Mesenchymal stem cell (in vitro differentiated cells and primary cell): ENCODE data around the gene STAM2.

ENCODE experiments used
- DNase-seq: peaks from one replicate; pipeline ENCODE4 v3.0.0-alpha.2; 2013
- H2AFZ ChIP-seq: one replicate; pipeline ENCODE4 v1.6.1; 2013; ENCODE audit warnings: low read depth, mild to moderate bottlenecking, control low read depth, inconsistent platforms, low read length, moderate library complexity
- H2AK5ac ChIP-seq: 2 replicates; pipeline ENCODE4 v1.6.1; 2013; ENCODE audit warnings: low read length, moderate library complexity, mild to moderate bottlenecking, inconsistent platforms; ENCODE audit not compliant: severe bottlenecking
- H2BK120ac ChIP-seq: one replicate; pipeline ENCODE4 v1.6.1; 2013; ENCODE audit warnings: low read depth, mild to moderate bottlenecking, inconsistent platforms, low read length, moderate library complexity
- H2BK12ac ChIP-seq, 2 experiments: one replicate each; pipeline ENCODE4 v1.6.1; 2013; ENCODE audit warnings: inconsistent platforms in 2 of 2, low read length in 2 of 2, mild to moderate bottlenecking in 2 of 2, moderate library complexity in 2 of 2, control low read depth in 1 of 2
- H2BK15ac ChIP-seq: one replicate; pipeline ENCODE4 v1.6.1; 2013; ENCODE audit warnings: mild to moderate bottlenecking, low read depth, inconsistent platforms; ENCODE audit not compliant: poor library complexity, severe bottlenecking
- H2BK5ac ChIP-seq: 2 replicates; pipeline ENCODE4 v1.6.1; 2013; ENCODE audit warnings: low read depth, mild to moderate bottlenecking, low read length, control low read depth, inconsistent platforms; ENCODE audit not compliant: poor library complexity, severe bottlenecking
- H3K14ac ChIP-seq, 2 experiments: one replicate each; pipeline ENCODE4 v1.6.1; 2013; ENCODE audit warnings: inconsistent platforms in 2 of 2, low read length in 2 of 2, control low read depth in 1 of 2, mild to moderate bottlenecking in 1 of 2, moderate library complexity in 1 of 2
- H3K18ac ChIP-seq, 2 experiments: one replicate each; pipeline ENCODE4 v1.6.1; 2013; ENCODE audit warnings: inconsistent platforms in 2 of 2, low read length in 2 of 2, control low read depth in 1 of 2, low read depth in 1 of 2, mild to moderate bottlenecking in 1 of 2
- H3K23ac ChIP-seq, 2 experiments: one replicate each; pipeline ENCODE4 v1.6.1; 2013; ENCODE audit warnings: inconsistent platforms in 2 of 2, low read length in 2 of 2, mild to moderate bottlenecking in 2 of 2, moderate library complexity in 2 of 2, control low read depth in 1 of 2
- H3K27ac ChIP-seq: 2 replicates; pipeline ENCODE4 v1.5.1; 2013; ENCODE audit warnings: mild to moderate bottlenecking, moderate library complexity, low read length, control low read depth, inconsistent platforms; ENCODE audit not compliant: poor library complexity, severe bottlenecking
- H3K27me3 ChIP-seq, 2 experiments: 2 replicates each; pipeline versions ENCODE4 v1.6.1 to v1.7.0; 2013; ENCODE audit warnings: low read length in 2 of 2, mild to moderate bottlenecking in 2 of 2, moderate library complexity in 2 of 2, control low read depth in 1 of 2, inconsistent platforms in 1 of 2; ENCODE audit not compliant: control insufficient read depth in 1 of 2, insufficient read depth in 1 of 2
- H3K36me3 ChIP-seq, 2 experiments: 2 replicates each; pipeline versions ENCODE4 v1.6.1 to v1.7.0; 2013; ENCODE audit warnings: low read length in 2 of 2, control low read depth in 1 of 2, inconsistent platforms in 1 of 2, low read depth in 1 of 2, mild to moderate bottlenecking in 1 of 2; ENCODE audit not compliant: insufficient read depth in 2 of 2, control insufficient read depth in 1 of 2
- H3K4ac ChIP-seq, 2 experiments: one replicate each; pipeline ENCODE4 v1.6.1; 2013; ENCODE audit warnings: inconsistent platforms in 2 of 2, low read length in 2 of 2, mild to moderate bottlenecking in 2 of 2, moderate library complexity in 2 of 2, control low read depth in 1 of 2, low read depth in 1 of 2
- H3K4me1 ChIP-seq: 2 replicates; pipeline ENCODE4 v1.6.1; 2013; ENCODE audit warnings: low read depth, low read length, control low read depth; ENCODE audit not compliant: control insufficient read depth, insufficient read depth
- H3K4me2 ChIP-seq: 2 replicates; pipeline ENCODE4 v1.6.1; 2013; ENCODE audit warnings: low read length, mild to moderate bottlenecking, inconsistent platforms; ENCODE audit not compliant: poor library complexity, severe bottlenecking
- H3K4me3 ChIP-seq, 2 experiments: 2 replicates each; pipeline versions ENCODE4 v1.5.1 to v1.7.0; 2013; ENCODE audit warnings: low read length in 2 of 2, mild to moderate bottlenecking in 2 of 2, control low read depth in 1 of 2, low read depth in 1 of 2; ENCODE audit not compliant: insufficient read depth in 1 of 2
- H3K79me1 ChIP-seq: replicated peaks from 2 replicates; pipeline ENCODE4 v1.6.1; 2013; ENCODE audit warnings: mild to moderate bottlenecking, control low read depth, low read length, inconsistent platforms; ENCODE audit not compliant: poor library complexity, severe bottlenecking
- H3K9ac ChIP-seq: 2 replicates; pipeline ENCODE4 v1.7.0; 2013; ENCODE audit warnings: mild to moderate bottlenecking, low read length, moderate library complexity
- H3K9me3 ChIP-seq: 2 replicates; pipeline ENCODE4 v1.7.0; 2013; ENCODE audit warnings: mild to moderate bottlenecking, low read length; ENCODE audit not compliant: control insufficient read depth
- H4K8ac ChIP-seq: one replicate; pipeline ENCODE4 v1.6.1; 2013; ENCODE audit warnings: inconsistent platforms, mild to moderate bottlenecking, low read length, moderate library complexity
- H4K91ac ChIP-seq: one replicate; pipeline ENCODE4 v1.6.1; 2013; ENCODE audit warnings: mild to moderate bottlenecking, low read length, inconsistent platforms
- WGBS: methylation state at CpG from one replicate; pipeline ENCODE4 v1.1.7; 2013; ENCODE audit warnings: mixed read lengths; 5-methylcytosine and 5-hydroxymethylcytosine counted together

Gene STAM2

GRCh38 chr2:152071518-152071917 is 104.0 kb downstream of the STAM2 start:
- H2BK15ac ChIP-seq = no peak overlapping the region
- H3K4ac ChIP-seq = no peak overlapping the region
- H3K4me3 ChIP-seq = no peak overlapping the region
- no peaks in the 10 kb centered on the region for H3K9me3 ChIP-seq
- no peak overlapping the region for H3K23ac ChIP-seq
- peaks cover 0 to 38% of the 10 kb centered on the region in 2 experiments for H3K27me3 ChIP-seq
- H3K14ac ChIP-seq = no peak overlapping the region
- H2AK5ac ChIP-seq = no peak overlapping the region
- no peaks in the 10 kb centered on the region for H3K36me3 ChIP-seq
- DNase-seq = no peak
- no peak overlapping the region for H2BK5ac ChIP-seq
- WGBS = no CpG with 5 or more reads among the region's 1 CpG
- no peaks in the 10 kb centered on the region for H3K79me1 ChIP-seq
- no peak overlapping the region for H3K9ac ChIP-seq
- no peak overlapping the region for H3K27ac ChIP-seq
- no peak overlapping the region for H4K91ac ChIP-seq
- H2BK12ac ChIP-seq = no peak overlapping the region
- no peaks in the 10 kb centered on the region for H3K4me1 ChIP-seq
- H4K8ac ChIP-seq = no peak overlapping the region
- no peak overlapping the region for H2BK120ac ChIP-seq
- H3K4me2 ChIP-seq = no peak overlapping the region
- no peak overlapping the region for H3K18ac ChIP-seq
- no peak overlapping the region for H2AFZ ChIP-seq

- Histone ChIP-seq H4K91ac (no peak overlapping the region), H3K14ac (no peak overlapping the region), H4K8ac (no peak overlapping the region), H3K18ac (no peak overlapping the region), H2BK120ac (no peak overlapping the region), H3K4me3 (no peak overlapping the region), H3K4ac (no peak overlapping the region), H3K4me2 (no peak overlapping the region), H3K27ac (no peak overlapping the region), H2BK12ac (no peak overlapping the region), H2AK5ac (no peak overlapping the region), H2AFZ (no peak overlapping the region), H3K23ac (no peak overlapping the region), H3K9ac (no peak overlapping the region), H3K27me3 (peaks cover 0 to 38% of the 10 kb centered on the region in 2 experiments), H3K36me3 (no peaks in the 10 kb centered on the region), H3K9me3 (no peaks in the 10 kb centered on the region), H3K4me1 (no peaks in the 10 kb centered on the region), H2BK5ac (no peak overlapping the region), H3K79me1 (no peaks in the 10 kb centered on the region), H2BK15ac (no peak overlapping the region)
- DNase-seq = no peak
- WGBS = no CpG with 5 or more reads among the region's 1 CpG
Measured at GRCh38 chr2:152071092-152071491, 104.5 kb downstream of the STAM2 start.

- no peak for DNase-seq
- Histone ChIP-seq H4K8ac (no peak overlapping the region), H2BK15ac (no peak overlapping the region), H3K36me3 (no peaks in the 10 kb centered on the region), H3K4me3 (no peak overlapping the region), H3K18ac (no peak overlapping the region), H2BK120ac (no peak overlapping the region), H3K27me3 (peaks cover 0 to 54% of the 10 kb centered on the region in 2 experiments), H2AFZ (no peak overlapping the region), H3K23ac (no peak overlapping the region), H3K4me2 (no peak overlapping the region), H3K4me1 (no peaks in the 10 kb centered on the region), H4K91ac (no peak overlapping the region), H2BK5ac (no peak overlapping the region), H3K4ac (no peak overlapping the region), H3K14ac (no peak overlapping the region), H3K9me3 (no peaks in the 10 kb centered on the region), H3K79me1 (no peaks in the 10 kb centered on the region), H3K9ac (no peak overlapping the region), H2AK5ac (no peak overlapping the region), H2BK12ac (no peak overlapping the region), H3K27ac (no peak overlapping the region)
- WGBS = 95% methylated on average over 2 of the region's 2 CpGs
Measured at GRCh38 chr2:152068226-152068625, 107.3 kb downstream of the STAM2 start.

- Histone ChIP-seq H3K23ac (no peak overlapping the region), H2BK5ac (no peak overlapping the region), H3K27ac (no peak overlapping the region), H3K4me2 (no peak overlapping the region), H2BK12ac (no peak overlapping the region), H2BK15ac (no peak overlapping the region), H2BK120ac (no peak overlapping the region), H3K14ac (no peak overlapping the region), H3K79me1 (no peaks in the 10 kb centered on the region), H2AK5ac (no peak overlapping the region), H3K27me3 (peaks cover 0 to 51% of the 10 kb centered on the region in 2 experiments), H4K91ac (no peak overlapping the region), H3K4ac (no peak overlapping the region), H3K18ac (no peak overlapping the region), H2AFZ (no peak overlapping the region), H3K4me1 (no peaks in the 10 kb centered on the region), H3K4me3 (no peak overlapping the region), H3K36me3 (no peaks in the 10 kb centered on the region), H3K9ac (no peak overlapping the region), H4K8ac (no peak overlapping the region), H3K9me3 (no peaks in the 10 kb centered on the region)
- DNase-seq = no peak
- 74% methylated on average over 1 of the region's 1 CpG for WGBS
Measured at GRCh38 chr2:152067823-152068222, 107.7 kb downstream of the STAM2 start.
